Type B pancreatic cell (in vitro differentiated cells): ENCODE data around the gene ERBB2. TPM values are rescaled to one million over a fixed set of nuclear protein-coding genes. Genes with fewer than 3 reads are reported as not detected.
"Not testable (repeated sequence)": the region's sequence is repeated elsewhere in the genome, so short reads cannot be mapped to it uniquely, and the experiment has no call there.

ENCODE experiments used
- DNase-seq: peaks from one replicate; pipeline ENCODE4 v3.0.0; 2021; ENCODE audit warnings: mixed read lengths; ENCODE audit not compliant: unreplicated experiment; ENCODE audit errors: extremely low spot score
- H3K27ac Mint-ChIP-seq: 2 replicates; pipeline ENCODE4 v1.8.0; 2021; ENCODE audit warnings: mild to moderate bottlenecking, mixed read lengths
- H3K27me3 Mint-ChIP-seq: 2 replicates; pipeline ENCODE4 v1.8.0; 2021; ENCODE audit warnings: mixed read lengths
- H3K36me3 Mint-ChIP-seq: 2 replicates; pipeline ENCODE4 v1.8.0; 2021; ENCODE audit warnings: mixed read lengths
- H3K4me1 Mint-ChIP-seq: one replicate; pipeline ENCODE4 v1.8.0; 2021; ENCODE audit warnings: mixed read lengths; ENCODE audit not compliant: unreplicated experiment
- H3K4me3 Mint-ChIP-seq: 2 replicates; pipeline ENCODE4 v1.8.0; 2021; ENCODE audit warnings: mild to moderate bottlenecking, mixed read lengths
- H3K9me3 Mint-ChIP-seq: 2 replicates; pipeline ENCODE4 v1.8.0; 2021; ENCODE audit warnings: mixed read lengths
- CTCF ChIP-seq: fragments of 200-600 bp; sonication (generic); conservative IDR thresholded peaks from 2 replicates; pipeline ENCODE4 v1.5.0; 2021; ENCODE audit warnings: antibody characterized with exemption, mild to moderate bottlenecking
- total RNA-seq: library from RNA; stranded (reverse); gene quantifications from 2 replicates; pipeline ENCODE4 v1.2.1, GENCODE V29; 2021; ENCODE audit warnings: low replicate concordance

The ERBB2 gene
- total RNA-seq, 1 donor from 2014 or later: 123 TPM

- DNase-seq: no peak
- no peak overlapping the region for H3K4me3 Mint-ChIP-seq
- no peaks in the 10 kb centered on the region for H3K9me3 Mint-ChIP-seq
- H3K27ac Mint-ChIP-seq: no peak overlapping the region
- TF ChIP-seq CTCF: no peak
- H3K27me3 Mint-ChIP-seq: peaks cover 3% of the 10 kb centered on the region
- H3K36me3 Mint-ChIP-seq: peaks cover 3% of the 10 kb centered on the region
- peaks cover 5% of the 10 kb centered on the region for H3K4me1 Mint-ChIP-seq
Observed at GRCh38 chr17:39745335-39746144, 45.7 kb downstream of the ERBB2 start.

GRCh38 chr17:39746145-39746461 lies 46.2 kb downstream of the ERBB2 start:
- Mint-ChIP-seq H3K27me3 (peaks cover under 1% of the 10 kb centered on the region), H3K4me3 (no peak overlapping the region), H3K9me3 (no peaks in the 10 kb centered on the region), H3K27ac (no peak overlapping the region), H3K36me3 (peaks cover 3% of the 10 kb centered on the region), H3K4me1 (peaks cover under 1% of the 10 kb centered on the region)
- TF ChIP-seq CTCF: no peak
- no peak for DNase-seq

GRCh38 chr17:39747745-39748144 lies 47.9 kb downstream of the ERBB2 start:
- H3K27ac Mint-ChIP-seq: peak overlapping the region; percentile 57
- peaks cover 10% of the 10 kb centered on the region for H3K4me1 Mint-ChIP-seq
- DNase-seq: no peak
- no peaks in the 10 kb centered on the region for H3K27me3 Mint-ChIP-seq
- no peaks in the 10 kb centered on the region for H3K9me3 Mint-ChIP-seq
- H3K36me3 Mint-ChIP-seq: peaks cover 3% of the 10 kb centered on the region
- H3K4me3 Mint-ChIP-seq: no peak overlapping the region
- TF ChIP-seq CTCF: no peak

GRCh38 chr17:39748444-39749034 lies 48.7 kb downstream of the ERBB2 start:
- not testable (repeated sequence) for H3K27ac Mint-ChIP-seq, H3K27me3 Mint-ChIP-seq, H3K36me3 Mint-ChIP-seq, H3K9me3 Mint-ChIP-seq, DNase-seq, H3K4me3 Mint-ChIP-seq, H3K4me1 Mint-ChIP-seq

GRCh38 chr17:39750131-39751015 lies 50.5 kb downstream of the ERBB2 start:
- no peak for DNase-seq
- peak overlapping the region; percentile 34 for H3K27ac Mint-ChIP-seq
- H3K27me3 Mint-ChIP-seq: peaks cover 2% of the 10 kb centered on the region
- H3K36me3 Mint-ChIP-seq: peaks cover 3% of the 10 kb centered on the region
- TF ChIP-seq CTCF: no peak
- H3K4me3 Mint-ChIP-seq: no peak overlapping the region
- H3K4me1 Mint-ChIP-seq: peaks cover 14% of the 10 kb centered on the region
- H3K9me3 Mint-ChIP-seq: no peaks in the 10 kb centered on the region
